GM12872 (cell line): ENCODE results near the gene AIDA.

Experiments used
- TF ChIP-seq, protein P1 (sequence below): IDR thresholded peaks from 3 replicates; pipeline ENCODE4 v1.5.1; 2011; ENCODE audit warnings: low read depth, mild to moderate bottlenecking, low read length, moderate library complexity; ENCODE audit not compliant: insufficient read depth

AIDA gene

DNA sequence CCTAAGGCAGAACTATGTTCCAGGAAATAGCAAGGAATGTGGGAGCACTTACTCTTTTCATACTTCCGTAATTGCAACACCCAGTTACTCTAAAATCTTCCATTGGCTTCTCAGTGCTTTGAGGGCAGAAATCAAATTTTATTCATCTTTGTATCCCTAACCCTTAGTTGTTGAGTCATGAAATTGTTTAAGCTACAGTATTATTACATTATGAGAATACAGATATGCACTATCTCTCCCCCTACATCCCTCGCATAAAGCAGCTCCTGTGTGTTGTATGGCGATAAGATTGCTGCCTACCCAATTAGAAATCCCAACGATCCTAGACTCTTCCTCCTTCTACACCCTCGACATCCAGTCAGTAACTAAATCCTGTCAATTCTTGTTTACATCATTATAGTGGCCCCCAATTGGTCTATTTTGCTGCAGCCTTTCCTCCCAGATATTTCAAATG is 2.6 kb downstream of the AIDA start:
- TF ChIP-seq, protein P1, sequence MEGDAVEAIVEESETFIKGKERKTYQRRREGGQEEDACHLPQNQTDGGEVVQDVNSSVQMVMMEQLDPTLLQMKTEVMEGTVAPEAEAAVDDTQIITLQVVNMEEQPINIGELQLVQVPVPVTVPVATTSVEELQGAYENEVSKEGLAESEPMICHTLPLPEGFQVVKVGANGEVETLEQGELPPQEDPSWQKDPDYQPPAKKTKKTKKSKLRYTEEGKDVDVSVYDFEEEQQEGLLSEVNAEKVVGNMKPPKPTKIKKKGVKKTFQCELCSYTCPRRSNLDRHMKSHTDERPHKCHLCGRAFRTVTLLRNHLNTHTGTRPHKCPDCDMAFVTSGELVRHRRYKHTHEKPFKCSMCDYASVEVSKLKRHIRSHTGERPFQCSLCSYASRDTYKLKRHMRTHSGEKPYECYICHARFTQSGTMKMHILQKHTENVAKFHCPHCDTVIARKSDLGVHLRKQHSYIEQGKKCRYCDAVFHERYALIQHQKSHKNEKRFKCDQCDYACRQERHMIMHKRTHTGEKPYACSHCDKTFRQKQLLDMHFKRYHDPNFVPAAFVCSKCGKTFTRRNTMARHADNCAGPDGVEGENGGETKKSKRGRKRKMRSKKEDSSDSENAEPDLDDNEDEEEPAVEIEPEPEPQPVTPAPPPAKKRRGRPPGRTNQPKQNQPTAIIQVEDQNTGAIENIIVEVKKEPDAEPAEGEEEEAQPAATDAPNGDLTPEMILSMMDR, result no peak

DNA sequence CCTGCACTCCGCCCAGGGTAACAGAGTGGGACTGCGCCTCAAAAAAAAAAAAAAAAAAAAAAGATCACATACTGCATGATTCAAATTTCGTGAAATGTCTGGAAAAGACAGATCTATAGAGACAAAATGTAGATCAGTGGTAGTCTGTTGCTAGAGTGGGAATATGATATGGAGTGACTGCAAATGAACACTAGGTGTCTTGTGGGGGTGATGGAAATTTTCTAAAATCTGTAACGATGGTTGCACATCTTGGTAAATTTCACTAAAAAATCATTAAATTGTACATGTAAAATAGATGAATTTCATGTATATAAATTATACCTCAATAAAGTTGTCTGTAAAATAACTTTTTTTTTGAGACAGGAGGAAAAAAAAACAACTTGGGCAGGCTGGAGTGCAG is 5.5 kb downstream of the AIDA start:
- TF ChIP-seq, protein P1, result no peak; the same call in 2 of the 3 replicates

DNA sequence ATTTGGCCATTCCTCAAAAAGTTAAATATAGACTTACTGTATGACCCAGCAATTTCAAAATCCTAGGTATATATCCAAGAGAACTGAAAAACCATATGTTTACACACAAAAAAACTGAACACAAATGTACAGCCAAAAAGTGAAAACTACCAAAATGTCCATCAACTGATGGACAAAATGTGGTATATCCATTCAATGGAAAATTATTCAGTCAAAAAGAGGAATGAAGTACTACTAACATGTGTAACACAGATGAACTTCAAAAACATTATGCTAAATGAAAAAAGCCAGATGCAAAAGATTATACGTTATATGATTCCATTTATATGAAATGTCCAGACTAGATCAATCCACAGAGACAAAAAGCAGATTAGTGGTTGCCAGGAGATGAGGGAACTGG is 8.0 kb downstream of the AIDA start:
- TF ChIP-seq, protein P1, result no peak

DNA sequence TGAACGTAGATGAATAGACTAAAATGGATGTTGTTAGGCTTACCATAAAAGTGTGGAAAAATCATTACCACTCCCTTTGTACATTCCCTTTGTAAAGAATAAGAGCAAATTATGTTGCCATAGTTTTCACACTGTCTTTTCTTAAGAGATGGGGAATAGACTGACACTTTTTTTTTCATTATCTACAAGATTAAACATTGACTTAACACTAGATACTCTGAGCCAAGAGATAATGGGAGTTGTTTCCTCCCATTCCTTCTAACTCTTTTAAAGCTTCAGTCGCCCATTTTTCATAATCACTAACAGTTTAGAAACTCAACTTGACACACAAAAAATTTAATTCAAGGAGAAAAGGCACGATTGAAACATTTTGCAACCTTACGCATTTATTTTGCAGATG is 10.1 kb downstream of the AIDA start:
- TF ChIP-seq, protein P1, result no peak

DNA sequence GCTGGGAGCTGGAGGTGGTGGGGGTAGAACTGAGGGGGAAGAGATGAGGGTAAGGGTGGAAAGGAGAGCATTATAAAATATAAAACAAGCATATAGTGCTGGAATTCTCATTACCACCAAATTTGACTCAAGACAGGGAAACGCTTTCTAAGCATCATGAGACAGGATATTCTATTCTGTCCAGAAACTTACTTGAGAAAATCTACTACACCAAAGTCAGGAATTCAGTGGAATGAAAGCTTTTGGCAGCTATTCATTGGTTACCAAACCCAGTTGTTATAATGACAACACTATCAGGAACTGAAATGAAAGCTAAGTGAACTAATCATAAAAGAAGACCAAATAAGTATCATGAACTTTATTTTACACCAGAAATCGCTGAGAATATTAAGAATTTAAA is 14.5 kb downstream of the AIDA start:
- TF ChIP-seq, protein P1, result no peak

DNA sequence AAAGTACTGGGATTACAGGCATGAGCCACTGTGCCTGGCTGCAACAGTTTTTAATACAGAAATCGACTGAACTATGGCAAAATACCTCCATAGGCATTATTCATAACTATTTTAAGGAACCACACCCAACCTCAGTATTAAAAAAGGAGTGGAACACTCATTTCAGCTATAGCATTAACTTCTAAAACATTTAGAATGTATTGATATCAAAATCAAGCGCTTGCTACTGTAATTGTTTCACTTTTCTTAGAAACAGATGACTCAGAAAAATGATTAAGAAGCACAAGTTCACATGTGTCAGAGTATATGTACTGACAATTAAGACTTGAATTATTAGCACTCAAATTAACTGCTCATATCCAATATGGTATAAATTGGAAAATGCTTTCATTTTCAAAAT is 15.1 kb downstream of the AIDA start:
- TF ChIP-seq, protein P1, result no peak

DNA sequence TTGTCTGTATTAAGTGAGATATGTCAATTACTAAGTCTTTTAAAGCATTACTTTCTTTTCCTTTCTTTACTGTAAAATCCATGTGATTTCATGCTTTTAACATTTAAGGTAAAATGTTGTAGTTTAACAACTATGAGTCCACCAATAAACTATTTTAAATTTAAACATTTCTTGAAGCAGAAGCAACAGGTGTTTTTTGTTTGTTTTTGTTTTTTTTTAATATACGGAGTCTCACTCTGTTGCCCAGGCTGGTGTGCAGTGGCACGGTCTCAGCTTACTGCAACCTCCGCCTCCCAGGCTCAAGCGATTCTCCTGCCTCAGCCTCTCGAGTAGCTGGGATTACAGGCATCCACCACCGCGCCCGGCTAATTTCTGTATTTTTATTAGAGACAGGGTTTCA is 15.6 kb downstream of the AIDA start:
- TF ChIP-seq, protein P1, result no peak

DNA sequence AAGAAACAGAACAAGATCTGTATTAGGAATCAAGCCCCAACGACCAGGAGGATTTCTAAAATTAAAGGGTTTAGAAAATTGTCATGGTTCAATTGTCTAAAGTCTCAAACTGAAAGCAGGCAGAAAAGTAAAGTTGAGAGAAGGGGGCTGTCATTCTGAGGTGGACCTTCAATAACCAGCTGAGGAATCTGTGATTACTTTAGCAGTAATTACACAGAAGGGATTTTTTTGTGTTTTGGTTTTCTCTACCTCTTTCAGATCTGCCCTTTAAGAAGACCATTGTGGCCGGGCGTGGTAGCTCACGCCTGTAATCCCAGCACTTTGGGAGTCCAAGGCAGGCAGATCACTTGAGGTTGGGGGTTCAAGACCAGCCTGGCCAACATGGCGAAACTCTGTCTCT is 17.4 kb downstream of the AIDA start:
- TF ChIP-seq, protein P1, result no peak
